ENCODE data around the gene LETM1.

LETM1 gene

DNA sequence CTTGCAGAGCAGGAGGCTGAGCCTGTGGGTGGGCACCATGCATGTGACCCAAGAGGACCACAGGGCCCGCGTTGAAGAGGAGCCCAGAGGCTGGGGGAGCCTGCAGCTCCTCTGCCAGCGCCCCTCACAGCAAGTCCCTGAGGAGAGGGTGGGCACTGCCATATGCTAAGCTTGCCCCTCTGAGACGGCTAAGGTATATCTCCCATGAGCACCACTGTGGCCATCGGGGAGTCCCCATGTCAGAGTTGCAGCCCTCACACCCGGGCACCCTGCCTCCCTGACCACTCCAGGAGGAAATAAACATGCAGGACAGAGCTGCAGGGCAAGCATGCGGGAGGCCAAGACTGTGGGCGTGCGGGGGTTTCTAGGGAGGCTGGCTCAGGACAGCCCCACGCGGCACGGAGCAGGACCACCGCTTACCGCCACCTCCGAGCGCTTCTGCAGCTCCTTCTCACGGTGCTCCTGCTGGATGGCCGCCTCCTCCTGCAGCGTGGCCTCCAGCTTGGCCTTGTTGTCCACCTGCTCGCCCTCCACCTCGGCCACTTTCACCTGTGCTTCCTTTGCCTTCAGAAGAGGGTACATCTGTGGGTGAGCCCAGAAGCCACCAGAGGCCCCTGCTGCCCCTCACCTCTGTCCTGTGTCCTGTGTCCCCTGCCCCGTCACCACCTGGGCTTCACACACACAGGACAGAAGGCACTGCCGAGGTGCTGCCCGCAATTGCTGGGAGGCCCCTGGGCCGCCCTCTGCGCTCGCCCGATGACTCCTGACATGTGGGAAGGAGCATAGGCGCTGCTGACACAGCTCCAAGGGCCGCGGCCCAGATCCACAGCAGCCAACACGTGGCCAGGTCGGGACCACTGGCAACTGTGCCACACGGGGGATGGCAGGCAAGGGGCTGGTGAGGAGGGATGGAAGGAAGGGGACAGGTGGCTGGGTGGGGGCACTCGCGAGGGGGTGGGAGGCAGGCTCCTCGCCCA is 33.1 kb downstream of the LETM1 start:
- no peak for DNase-seq

DNA sequence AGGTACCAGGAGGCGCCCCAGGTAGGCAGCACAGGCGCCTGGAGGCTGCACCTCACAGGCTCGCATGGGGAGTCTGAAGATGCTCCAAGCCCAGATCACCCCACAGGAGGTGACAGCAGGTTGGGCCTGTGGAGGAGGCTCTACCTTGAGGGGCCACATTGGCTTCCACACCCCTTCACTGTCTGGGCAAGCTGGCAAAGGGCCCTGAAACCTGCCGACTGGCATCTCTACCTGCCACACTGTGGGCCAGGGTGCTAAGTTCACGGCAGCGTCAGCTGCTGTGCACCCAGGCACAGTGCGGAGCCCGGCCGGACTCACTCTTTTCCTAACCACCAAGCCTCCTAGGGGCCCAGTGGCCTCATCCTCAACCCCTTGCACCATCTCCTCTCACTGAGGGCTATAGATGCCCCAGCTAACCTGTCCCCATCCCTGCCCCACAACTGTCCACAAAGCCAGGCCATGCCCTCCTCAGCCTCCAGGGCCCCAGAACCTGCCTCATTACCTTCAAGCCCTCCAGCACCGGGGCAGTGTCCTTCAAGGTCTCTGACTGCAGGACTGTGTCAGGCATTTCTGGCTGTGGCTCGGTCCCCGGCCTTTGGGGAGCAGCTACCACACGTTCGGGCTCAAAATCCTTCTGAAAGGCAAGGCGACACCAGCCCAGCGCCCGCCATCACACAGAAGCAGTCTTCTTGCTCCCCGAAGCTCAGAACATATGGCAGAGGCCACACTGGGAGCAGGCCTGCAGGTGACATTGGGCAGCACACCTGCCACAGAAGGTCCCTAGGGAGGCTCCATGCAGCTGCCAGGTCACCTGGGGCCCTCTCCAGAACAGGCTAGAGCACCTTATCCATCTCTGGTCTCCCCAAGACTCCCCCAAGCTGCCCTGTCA is 34.0 kb downstream of the LETM1 start:
- DNase-seq, result no peak

DNA sequence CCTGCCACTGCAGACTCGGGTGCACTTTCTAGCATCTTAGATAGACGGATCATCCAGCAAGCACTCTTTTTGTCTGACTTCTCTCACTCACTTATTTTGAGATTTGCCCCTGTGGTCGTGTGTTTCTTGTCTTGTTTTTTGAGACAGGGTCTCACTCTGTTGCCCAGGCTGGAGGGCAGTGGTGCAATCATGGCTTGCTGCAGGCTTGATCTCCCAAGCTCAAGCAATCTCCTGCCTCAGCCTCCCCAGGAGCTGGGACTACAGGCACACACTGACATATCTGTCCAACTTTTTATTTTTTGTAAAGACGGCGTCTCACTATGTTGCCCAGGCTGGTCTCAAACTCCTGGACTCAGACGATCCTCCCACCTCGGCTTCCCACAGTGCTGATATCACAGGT is 36.1 kb downstream of the LETM1 start:
- DNase-seq, result no peak

DNA sequence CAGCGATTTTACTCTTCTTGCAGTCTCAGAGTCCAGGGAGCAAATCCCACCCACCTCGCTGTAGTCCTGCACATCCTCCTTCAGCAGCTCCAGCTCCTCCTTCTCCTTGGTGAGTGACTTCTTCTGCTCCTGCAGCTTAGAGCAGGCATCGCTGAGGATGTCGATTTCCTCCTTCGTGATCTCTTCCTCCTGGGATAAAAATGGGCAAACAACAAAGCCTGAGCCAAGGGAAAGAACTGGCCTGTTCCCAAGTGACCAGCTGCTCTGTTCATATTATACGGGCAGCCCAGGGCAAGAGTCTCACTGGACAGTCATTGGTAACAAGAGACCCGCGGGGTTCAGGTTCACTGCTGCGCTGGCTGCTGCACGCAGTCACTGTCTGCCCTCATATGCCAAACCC is 36.7 kb downstream of the LETM1 start:
- DNase-seq, result no peak

DNA sequence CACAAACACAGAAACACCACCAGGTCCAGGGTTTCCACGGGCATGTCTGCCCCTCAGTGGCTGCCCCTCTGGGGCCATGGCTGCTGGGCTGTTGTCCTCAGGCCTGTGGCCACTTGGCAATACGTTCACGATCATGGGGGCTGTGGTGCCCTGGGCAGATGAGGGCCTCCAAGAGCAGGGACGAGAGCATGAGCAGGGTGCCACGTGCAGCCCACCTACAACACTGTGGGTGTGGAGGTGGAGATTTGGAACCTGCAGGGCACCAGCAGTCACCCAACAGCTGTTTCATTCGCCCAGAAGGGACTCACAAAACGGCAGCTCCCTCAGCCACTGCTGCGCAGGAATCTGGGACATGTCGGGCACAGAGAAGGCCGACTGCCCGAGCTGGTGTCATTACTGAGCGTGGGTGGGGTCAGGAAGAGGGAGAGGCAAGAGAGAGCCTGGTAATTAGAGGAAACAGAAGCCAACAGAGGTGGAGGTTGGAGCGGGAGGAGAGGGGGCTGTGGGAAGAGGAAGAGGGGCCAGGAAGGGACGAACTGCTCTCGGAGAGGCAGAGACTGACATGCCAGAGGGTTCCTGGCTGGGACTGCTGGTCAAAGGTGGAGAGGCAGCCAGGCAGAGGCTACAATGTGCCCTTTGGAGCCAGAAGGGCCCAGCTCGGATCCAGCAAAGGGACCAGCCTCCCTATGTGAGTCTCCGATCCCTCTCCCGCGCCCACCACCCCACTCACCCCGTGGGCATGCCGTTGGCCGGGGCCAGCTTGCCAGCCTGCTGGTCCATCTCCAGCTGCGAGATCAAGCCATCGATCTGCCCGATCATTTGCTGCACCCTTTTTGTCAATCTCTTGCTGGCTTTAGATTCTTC is 39.7 kb downstream of the LETM1 start:
- no peak for DNase-seq

DNA sequence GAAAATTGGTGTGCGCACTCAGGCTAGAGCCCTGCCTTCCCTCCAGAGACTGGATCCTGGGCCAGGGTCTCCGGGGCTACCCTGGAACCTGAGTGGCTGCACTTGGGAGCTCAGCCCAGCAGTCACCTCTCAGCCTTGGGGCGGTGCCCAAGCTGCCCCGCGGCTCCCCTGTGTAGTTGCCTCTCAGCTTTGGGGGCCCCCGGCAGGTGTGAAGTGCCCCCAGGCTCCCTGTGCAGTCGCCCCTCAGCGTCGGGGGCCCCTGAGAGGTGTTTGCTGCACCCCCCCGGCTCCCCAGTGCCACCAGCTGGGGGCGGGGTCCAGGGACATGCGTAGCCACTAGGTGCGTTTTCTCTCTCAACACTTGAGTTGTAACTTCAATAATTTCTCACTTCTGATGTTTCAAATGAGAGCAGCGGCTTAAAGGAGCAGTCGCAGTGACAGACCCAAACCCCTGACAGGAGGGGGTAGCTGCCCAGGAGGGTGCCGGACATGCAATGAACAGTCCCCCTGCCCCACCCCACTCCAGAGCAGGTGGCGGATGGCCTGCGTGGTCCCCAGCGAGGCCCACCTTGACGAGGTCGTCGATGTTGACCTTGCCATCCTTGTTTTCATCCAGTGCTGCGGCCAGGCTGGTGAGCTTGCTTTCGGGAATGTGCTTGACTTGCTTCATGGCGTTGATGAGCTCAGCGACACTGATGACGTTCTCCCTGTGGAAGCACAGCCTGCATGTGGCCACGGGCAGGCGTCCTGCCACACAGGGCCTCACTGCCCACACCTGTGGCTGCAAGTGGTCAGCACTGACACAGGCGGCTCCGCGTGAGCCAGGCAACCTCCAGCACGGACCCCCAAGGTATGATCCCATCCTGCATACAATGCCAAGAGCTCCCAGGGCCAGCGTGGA is 40.6 kb downstream of the LETM1 start:
- DNase-seq, result no peak

DNA sequence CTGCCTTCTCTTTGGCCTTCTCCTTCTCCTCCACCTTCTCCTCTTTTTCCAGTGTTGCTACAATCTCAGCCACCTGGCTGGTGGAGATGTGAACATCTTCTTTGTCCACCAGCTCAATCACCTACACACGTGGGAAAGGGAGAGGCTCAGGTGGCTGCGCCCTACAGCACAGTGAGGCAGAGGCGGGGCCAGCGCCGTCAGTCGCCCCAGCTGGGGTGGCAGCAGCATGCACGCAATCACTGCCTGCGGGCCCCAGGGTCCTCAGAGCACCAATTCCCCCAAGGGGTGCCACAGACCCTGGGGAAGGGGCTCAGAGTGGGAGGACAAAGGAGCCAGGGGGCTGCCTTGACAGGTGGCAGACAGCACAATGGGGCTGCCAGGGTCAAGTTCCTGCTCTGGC is 41.5 kb downstream of the LETM1 start:
- DNase-seq, result no peak

DNA sequence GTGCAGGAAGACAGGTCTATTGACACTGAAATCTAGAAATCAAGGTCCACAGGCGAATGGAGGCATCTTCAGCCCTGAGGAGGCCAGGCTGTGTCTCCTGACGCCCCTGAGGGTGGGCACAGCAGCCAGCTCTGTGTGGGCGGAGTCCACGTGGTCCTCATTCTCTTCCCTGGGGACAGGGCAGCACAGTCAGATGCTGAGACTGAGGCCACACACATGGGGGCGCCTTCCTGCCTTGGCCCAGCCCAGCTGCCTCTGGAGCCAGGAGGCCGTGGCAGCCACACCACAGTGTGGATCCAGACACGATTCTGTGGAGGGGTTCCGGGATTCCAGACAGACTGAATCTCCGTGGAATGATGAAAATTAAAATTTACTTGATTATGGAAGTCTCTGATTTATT is 42.0 kb downstream of the LETM1 start:
- no peak for DNase-seq

DNA sequence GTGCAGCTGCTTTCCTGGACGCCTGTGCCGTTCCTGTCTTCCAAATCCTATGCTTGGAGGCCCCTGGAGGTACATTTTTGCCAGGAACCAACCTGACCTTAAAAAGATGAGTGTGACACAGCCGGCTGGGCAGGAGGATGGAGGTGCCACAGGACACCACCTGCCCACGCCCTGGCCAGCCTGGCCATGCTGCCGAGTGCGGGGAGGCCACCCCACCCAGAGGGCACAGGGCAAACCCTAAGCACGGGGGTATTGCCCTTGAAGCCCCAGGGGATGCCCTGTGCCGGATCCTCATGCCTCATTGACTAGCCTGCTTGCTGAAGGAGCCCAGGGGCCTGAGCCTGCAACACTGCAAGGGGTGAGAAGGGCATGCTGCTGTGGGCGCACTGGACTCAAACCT is 42.7 kb downstream of the LETM1 start:
- no peak for DNase-seq

DNA sequence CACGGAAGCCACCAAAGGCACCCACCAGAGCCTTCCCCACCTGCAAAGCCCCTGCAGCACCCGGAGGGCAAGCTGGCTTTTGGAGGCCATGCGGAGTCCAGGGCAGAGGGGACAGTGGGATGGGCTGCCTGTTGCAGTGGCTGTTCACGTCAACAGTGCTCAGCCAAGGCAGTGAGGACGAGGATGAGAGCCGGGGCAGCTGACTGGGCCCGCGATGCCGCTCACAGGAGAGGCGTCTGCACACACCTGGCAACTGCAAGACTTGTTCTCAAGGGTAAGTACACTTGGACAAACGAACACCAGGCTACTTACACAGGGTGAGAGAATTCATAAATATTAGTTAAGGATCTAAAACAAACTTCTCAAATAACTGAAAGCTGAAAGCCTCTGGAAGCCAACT is 43.2 kb downstream of the LETM1 start:
- no peak for DNase-seq

DNA sequence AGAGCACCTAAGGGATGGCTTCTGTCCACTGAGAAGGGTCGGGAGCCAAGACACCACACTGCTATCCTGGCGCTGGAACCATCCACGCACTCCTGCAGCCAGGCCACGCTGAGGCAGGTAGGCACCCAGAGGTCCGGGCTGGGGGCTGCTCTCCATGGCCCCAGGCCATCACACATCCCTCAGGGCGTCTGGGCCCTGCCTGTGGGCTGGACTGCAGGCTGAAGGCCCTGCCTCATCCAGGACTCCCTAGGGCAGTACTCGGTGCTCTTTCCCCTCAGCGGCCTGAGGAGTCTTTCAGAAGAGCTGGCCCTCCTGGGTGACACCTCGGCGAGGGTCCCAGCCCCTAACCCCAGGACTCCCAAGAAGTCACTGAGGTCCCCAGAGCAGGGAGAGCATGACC is 45.2 kb downstream of the LETM1 start:
- DNase-seq, result no peak

DNA sequence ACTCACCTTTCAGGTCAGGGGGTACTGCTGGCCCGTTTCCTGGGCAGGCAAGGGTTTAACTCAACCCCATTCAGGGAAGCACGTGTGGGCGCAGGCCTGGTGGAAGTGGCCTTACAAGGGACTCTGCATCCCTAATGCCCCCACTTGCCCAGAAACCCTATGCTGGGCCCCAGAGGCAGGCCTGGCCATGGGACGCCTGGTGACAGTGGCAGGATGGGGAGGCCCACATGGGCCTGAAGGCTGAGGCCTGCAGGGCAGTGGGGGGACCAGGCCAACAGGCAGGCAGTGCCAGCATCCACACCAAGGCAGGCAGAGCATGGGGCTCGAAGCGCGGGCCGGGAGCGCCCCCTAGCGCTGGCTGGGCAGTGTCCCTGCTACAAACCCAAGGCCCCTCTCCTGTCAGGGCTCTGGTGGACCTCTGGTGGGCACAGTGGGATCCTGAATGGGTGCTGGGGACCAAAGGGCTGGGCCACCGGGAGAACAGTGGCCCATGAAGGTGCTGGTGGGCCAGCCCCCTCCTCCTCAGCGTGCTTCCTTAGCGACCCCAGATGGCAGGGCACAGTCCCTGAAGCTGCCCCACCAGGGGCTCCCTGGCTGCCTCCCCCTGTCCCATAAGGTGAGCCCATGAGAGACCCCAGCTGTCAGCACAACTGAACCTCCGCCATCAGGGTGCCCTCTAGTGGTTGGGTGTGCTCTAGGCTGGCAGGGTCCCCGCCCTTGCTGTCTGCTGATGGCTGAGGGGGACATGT is 46.0 kb downstream of the LETM1 start:
- peak; percentile 48 for DNase-seq

DNA sequence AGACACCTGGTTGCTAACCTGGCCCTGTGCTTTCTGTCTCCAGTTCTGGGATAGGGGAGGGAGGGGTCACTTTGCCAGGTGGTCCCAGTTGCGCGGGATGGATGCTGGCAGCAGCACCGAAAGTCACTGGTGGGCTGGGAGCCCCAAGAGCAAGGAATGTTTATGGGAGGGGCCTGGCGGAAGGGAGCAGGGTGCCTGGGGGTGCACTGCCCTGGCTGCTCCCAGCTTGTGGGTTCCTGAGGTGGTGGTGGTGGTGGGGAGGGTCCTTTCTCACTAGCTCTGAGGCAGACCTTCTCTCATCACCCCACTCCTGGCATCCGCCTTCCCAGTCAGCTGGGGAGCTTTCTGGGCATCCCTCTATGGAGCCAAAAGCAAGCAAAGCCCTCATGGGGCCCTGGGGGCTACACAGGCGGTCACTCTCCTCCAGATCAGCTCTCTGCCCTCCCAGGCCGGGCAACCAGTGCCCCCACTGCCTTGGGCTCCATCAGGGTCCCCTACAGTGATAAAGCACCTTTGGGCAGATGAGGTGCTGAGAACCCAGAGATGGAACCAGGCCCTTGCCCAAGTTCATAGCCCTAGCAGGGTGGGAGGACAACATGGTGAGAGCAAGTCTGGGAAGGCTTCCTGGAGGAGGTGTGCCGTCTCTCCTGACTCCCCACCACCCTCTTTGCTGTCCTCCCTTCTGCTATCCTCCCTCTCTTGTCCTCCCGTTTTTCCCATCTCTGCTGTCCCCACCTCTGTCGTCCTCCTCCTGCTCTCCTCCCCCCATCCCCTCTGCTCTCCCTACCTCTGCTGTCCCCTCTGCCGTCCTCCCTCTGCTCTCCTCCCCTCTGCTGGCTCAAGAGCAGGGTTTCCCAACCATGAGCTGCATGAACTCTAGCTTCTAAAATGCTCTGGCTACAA is 46.9 kb downstream of the LETM1 start:
- no peak for DNase-seq

DNA sequence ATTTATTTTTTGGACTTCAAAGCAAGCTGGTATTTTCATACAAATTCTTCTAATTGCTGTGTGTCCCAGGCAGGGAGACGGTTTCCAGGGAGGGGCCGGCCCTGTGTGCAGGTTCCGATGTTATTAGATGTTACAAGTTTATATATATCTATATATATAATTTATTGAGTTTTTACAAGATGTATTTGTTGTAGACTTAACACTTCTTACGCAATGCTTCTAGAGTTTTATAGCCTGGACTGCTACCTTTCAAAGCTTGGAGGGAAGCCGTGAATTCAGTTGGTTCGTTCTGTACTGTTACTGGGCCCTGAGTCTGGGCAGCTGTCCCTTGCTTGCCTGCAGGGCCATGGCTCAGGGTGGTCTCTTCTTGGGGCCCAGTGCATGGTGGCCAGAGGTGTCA is 47.6 kb downstream of the LETM1 start:
- no peak for DNase-seq

DNA sequence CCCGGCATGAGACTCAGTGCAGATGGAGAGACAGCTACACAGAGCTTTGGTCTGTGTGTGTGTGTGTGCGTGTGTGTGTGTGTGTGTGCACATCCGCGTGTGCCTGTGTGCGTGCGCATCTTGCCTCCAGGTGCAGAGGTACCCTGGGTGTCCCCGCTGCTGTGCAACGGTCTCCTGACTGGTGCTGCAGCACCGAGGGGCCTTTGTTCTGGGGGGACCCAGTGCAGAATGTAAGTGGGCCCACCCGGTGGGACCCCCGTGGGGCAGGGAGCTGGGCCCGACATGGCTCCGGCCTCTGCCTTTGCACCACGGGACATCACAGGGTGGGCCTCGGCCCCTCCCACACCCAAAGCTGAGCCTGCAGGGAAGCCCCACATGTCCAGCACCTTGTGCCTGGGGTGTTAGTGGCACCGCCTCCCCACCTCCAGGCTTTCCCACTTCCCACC is 48.6 kb downstream of the LETM1 start:
- DNase-seq, result no peak

DNA sequence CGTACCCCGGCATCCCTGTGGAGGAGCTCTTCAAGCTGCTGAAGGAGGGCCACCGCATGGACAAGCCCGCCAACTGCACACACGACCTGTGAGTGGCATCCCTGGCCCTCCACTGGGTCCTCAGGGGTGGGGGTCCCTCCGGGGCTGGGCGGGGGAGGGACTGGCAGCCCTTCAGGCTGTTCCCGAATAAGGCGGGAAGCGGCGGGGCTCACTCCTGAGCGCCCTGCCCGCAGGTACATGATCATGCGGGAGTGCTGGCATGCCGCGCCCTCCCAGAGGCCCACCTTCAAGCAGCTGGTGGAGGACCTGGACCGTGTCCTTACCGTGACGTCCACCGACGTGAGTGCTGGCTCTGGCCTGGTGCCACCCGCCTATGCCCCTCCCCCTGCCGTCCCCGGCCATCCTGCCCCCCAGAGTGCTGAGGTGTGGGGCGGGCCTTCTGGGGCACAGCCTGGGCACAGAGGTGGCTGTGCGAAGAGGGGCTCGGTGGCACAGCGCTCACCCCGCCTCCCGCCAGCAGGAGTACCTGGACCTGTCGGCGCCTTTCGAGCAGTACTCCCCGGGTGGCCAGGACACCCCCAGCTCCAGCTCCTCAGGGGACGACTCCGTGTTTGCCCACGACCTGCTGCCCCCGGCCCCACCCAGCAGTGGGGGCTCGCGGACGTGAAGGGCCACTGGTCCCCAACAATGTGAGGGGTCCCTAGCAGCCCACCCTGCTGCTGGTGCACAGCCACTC is 49.2 kb downstream of the LETM1 start:
- DNase-seq, result no peak

DNA sequence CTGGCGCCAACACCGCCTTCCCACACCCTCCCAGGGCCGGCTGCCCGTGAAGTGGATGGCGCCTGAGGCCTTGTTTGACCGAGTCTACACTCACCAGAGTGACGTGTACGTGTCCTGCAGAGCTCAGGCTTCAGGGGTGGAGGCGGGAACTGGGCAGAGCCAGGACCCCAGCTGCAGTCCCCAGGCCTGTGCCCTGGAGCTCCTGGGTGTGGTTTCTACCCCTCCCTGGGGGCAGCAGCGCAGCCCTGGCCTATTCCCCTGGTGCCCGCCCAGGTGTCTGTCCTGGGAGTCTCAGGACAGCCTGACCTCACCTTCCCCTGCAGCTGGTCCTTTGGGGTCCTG is 49.8 kb downstream of the LETM1 start:
- no peak for DNase-seq

DNA sequence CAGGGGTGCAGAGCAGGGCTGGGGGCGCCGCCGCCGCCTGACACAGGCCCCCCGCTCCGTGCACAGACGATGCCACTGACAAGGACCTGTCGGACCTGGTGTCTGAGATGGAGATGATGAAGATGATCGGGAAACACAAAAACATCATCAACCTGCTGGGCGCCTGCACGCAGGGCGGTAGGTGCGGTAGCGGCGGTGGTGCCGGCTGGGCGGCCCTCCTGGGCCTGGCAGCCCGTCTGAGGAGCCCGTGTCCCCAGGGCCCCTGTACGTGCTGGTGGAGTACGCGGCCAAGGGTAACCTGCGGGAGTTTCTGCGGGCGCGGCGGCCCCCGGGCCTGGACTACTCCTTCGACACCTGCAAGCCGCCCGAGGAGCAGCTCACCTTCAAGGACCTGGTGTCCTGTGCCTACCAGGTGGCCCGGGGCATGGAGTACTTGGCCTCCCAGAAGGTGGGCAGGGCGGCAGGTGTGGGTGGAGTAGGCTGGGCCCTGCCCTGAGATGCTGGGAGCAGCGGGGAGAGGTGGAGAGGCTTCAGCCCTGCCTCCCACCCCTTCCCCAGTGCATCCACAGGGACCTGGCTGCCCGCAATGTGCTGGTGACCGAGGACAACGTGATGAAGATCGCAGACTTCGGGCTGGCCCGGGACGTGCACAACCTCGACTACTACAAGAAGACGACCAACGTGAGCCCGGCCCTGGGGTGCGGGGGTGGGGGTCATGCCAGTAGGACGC is 50.3 kb downstream of the LETM1 start:
- DNase-seq, result no peak
